Dendritic cell treated with granulocyte-macrophage colony-stimulating factor and Interleukin-4, amounts not matched to agents 40 ng/mL and 50 ng/mL, for 4 days (primary cell): ENCODE data around the gene ZNF691.
"Not testable (repeated sequence)": the region's sequence is repeated elsewhere in the genome, so short reads cannot be mapped to it uniquely, and the experiment has no call there.

Experiments used
- H3K27ac Mint-ChIP-seq: one replicate; pipeline ENCODE4 v1.8.0; 2022; ENCODE audit warnings: mild to moderate bottlenecking, mixed read lengths
- H3K27me3 Mint-ChIP-seq: one replicate; pipeline ENCODE4 v1.8.0; 2022; ENCODE audit warnings: mild to moderate bottlenecking, mixed read lengths
- H3K36me3 Mint-ChIP-seq: one replicate; pipeline ENCODE4 v1.8.0; 2022; ENCODE audit warnings: low read depth, mixed read lengths
- H3K4me1 Mint-ChIP-seq: one replicate; pipeline ENCODE4 v1.8.0; 2022; ENCODE audit warnings: low read depth, mixed read lengths
- H3K4me3 Mint-ChIP-seq: one replicate; pipeline ENCODE4 v1.8.0; 2022; ENCODE audit warnings: mild to moderate bottlenecking, moderate library complexity, mixed read lengths
- H3K9me3 Mint-ChIP-seq: one replicate; pipeline ENCODE4 v1.8.0; 2022; ENCODE audit warnings: mixed read lengths
- intact Hi-C: fragments of 100-400 bp; cut with micrococcal nuclease; formaldehyde crosslinking; loops from one replicate; pipeline ENCODE4 v1.15.0; 2022

ZNF691 gene

GRCh38 chr1:42846257-42847110 lies at the start of gene ZNF691:
Gene ZNF691 (plus strand): TSS chr1:42846613. CDS start chr1:42849659, 3,046 bp downstream.
- Mint-ChIP-seq H3K27me3 (no peaks in the 10 kb centered on the region), H3K27ac (peak within 1 kb of the TSS; percentile 81), H3K36me3 (peaks cover 59% of the 10 kb centered on the region), H3K4me1 (peaks cover 39% of the 10 kb centered on the region), H3K9me3 (no peaks in the 10 kb centered on the region), H3K4me3 (peak within 1 kb of the TSS; percentile 86)
- intact Hi-C loops = loop anchor here (1.0 kb wide), 1 partner anchor 30 kb away; no protein-coding TSS in a partner anchor

GRCh38 chr1:42797414-42797813 lies 49.0 kb upstream of the ZNF691 start:
- no peaks in the 10 kb centered on the region for H3K4me1 Mint-ChIP-seq
- no peak overlapping the region for H3K4me3 Mint-ChIP-seq
- no peaks in the 10 kb centered on the region for H3K36me3 Mint-ChIP-seq
- no peak overlapping the region for H3K27ac Mint-ChIP-seq
- intact Hi-C loops = no loop called here
- no peaks in the 10 kb centered on the region for H3K9me3 Mint-ChIP-seq
- no peaks in the 10 kb centered on the region for H3K27me3 Mint-ChIP-seq

- intact Hi-C loops = no loop called here
- Mint-ChIP-seq H3K36me3 (no peaks in the 10 kb centered on the region), H3K27ac (no peak overlapping the region), H3K9me3 (no peaks in the 10 kb centered on the region), H3K4me1 (no peaks in the 10 kb centered on the region), H3K27me3 (no peaks in the 10 kb centered on the region), H3K4me3 (no peak overlapping the region)
Measured at GRCh38 chr1:42797979-42798378, 48.4 kb upstream of the ZNF691 start.

- no peak overlapping the region for H3K27ac Mint-ChIP-seq
- H3K4me3 Mint-ChIP-seq = no peak overlapping the region
- H3K27me3 Mint-ChIP-seq = no peaks in the 10 kb centered on the region
- H3K9me3 Mint-ChIP-seq = no peaks in the 10 kb centered on the region
- H3K4me1 Mint-ChIP-seq = no peaks in the 10 kb centered on the region
- peaks cover 19% of the 10 kb centered on the region for H3K36me3 Mint-ChIP-seq
- intact Hi-C loops = no loop called here
Measured at GRCh38 chr1:42801832-42802473, 44.5 kb upstream of the ZNF691 start.

GRCh38 chr1:42806171-42806570 lies 40.2 kb upstream of the ZNF691 start:
- Mint-ChIP-seq H3K4me3 (no peak overlapping the region), H3K36me3 (peaks cover 28% of the 10 kb centered on the region), H3K4me1 (no peaks in the 10 kb centered on the region), H3K9me3 (no peaks in the 10 kb centered on the region), H3K27me3 (no peaks in the 10 kb centered on the region), H3K27ac (no peak overlapping the region)
- intact Hi-C loops = no loop called here

- intact Hi-C loops = no loop called here
- H3K36me3 Mint-ChIP-seq = peaks cover 28% of the 10 kb centered on the region
- no peaks in the 10 kb centered on the region for H3K4me1 Mint-ChIP-seq
- H3K27me3 Mint-ChIP-seq = no peaks in the 10 kb centered on the region
- no peaks in the 10 kb centered on the region for H3K9me3 Mint-ChIP-seq
- H3K4me3 Mint-ChIP-seq = no peak overlapping the region
- H3K27ac Mint-ChIP-seq = no peak overlapping the region
Measured at GRCh38 chr1:42806593-42806992, 39.8 kb upstream of the ZNF691 start.

GRCh38 chr1:42807056-42807668 lies 39.3 kb upstream of the ZNF691 start:
- no peaks in the 10 kb centered on the region for H3K27me3 Mint-ChIP-seq
- H3K27ac Mint-ChIP-seq = no peak overlapping the region
- intact Hi-C loops = no loop called here
- no peaks in the 10 kb centered on the region for H3K4me1 Mint-ChIP-seq
- no peak overlapping the region for H3K4me3 Mint-ChIP-seq
- no peaks in the 10 kb centered on the region for H3K9me3 Mint-ChIP-seq
- peaks cover 28% of the 10 kb centered on the region for H3K36me3 Mint-ChIP-seq

GRCh38 chr1:42814815-42815214 lies 31.6 kb upstream of the ZNF691 start:
- intact Hi-C loops, H3K9me3 Mint-ChIP-seq, H3K4me3 Mint-ChIP-seq, H3K27me3 Mint-ChIP-seq, H3K27ac Mint-ChIP-seq: not testable (repeated sequence)
- Mint-ChIP-seq H3K36me3 (peaks cover 24% of the 10 kb centered on the region), H3K4me1 (peaks cover 29% of the 10 kb centered on the region)

- intact Hi-C loops = loop anchor here (1.0 to 2.0 kb wide), 2 partner anchors 30 to 49 kb away; partner anchors contain the start of genes C1orf50, P3H1 and ZNF691
- H3K9me3 Mint-ChIP-seq = no peaks in the 10 kb centered on the region
Measured at GRCh38 chr1:42815941-42816584, 30.4 kb upstream of the ZNF691 start.

GRCh38 chr1:42816585-42817439 lies 29.6 kb upstream of the ZNF691 start, which contains the start of the genes ERMAP and SVBP:
Gene ERMAP (plus strand): TSS chr1:42817122. CDS start chr1:42830449, 13,327 bp downstream.
Gene SVBP (minus strand): TSS chr1:42817397. CDS start chr1:42816544, 853 bp downstream.
- Mint-ChIP-seq H3K36me3 (peaks cover 23% of the 10 kb centered on the region), H3K4me1 (peaks cover 38% of the 10 kb centered on the region), H3K27me3 (no peaks in the 10 kb centered on the region), H3K4me3 (peak within 1 kb of the TSS; percentile 85), H3K27ac (peak within 1 kb of the TSS; percentile 90), H3K9me3 (no peaks in the 10 kb centered on the region)
- intact Hi-C loops = loop anchor here (1.0 to 2.0 kb wide), 2 partner anchors 29 to 50 kb away; partner anchors contain the start of genes C1orf50, P3H1 and ZNF691

More at GRCh38 chr1:42815941-42816584, 30.4 kb upstream of the ZNF691 start:
- Mint-ChIP-seq H3K36me3 (peaks cover 23% of the 10 kb centered on the region), H3K27ac (peak overlapping the region; percentile 90), H3K27me3 (no peaks in the 10 kb centered on the region), H3K4me1 (peaks cover 38% of the 10 kb centered on the region), H3K4me3 (peak overlapping the region; percentile 85)

- Mint-ChIP-seq H3K36me3 (peaks cover 23% of the 10 kb centered on the region), H3K27ac (peak overlapping the region; percentile 90), H3K27me3 (no peaks in the 10 kb centered on the region), H3K4me1 (peaks cover 42% of the 10 kb centered on the region), H3K9me3 (no peaks in the 10 kb centered on the region), H3K4me3 (peak overlapping the region; percentile 85)
- intact Hi-C loops = loop anchor here (2.0 kb wide), 1 partner anchor 51 kb away; the partner anchor contains the start of genes C1orf50 and P3H1
Measured at GRCh38 chr1:42817440-42817767, 29.0 kb upstream of the ZNF691 start.

- intact Hi-C loops = loop anchor here (2.0 kb wide), 1 partner anchor 51 kb away; the partner anchor contains the start of genes C1orf50 and P3H1
- Mint-ChIP-seq H3K36me3 (peaks cover 23% of the 10 kb centered on the region), H3K4me3 (no peak overlapping the region), H3K4me1 (peaks cover 48% of the 10 kb centered on the region), H3K9me3 (no peaks in the 10 kb centered on the region), H3K27me3 (no peaks in the 10 kb centered on the region), H3K27ac (no peak overlapping the region)
Measured at GRCh38 chr1:42817976-42818375, 28.4 kb upstream of the ZNF691 start.

- Mint-ChIP-seq H3K27me3 (no peaks in the 10 kb centered on the region), H3K4me1 (peaks cover 49% of the 10 kb centered on the region), H3K4me3 (no peak overlapping the region), H3K36me3 (peaks cover 21% of the 10 kb centered on the region), H3K27ac (peak overlapping the region; percentile 49), H3K9me3 (no peaks in the 10 kb centered on the region)
- intact Hi-C loops = no loop called here
Measured at GRCh38 chr1:42820813-42821212, 25.6 kb upstream of the ZNF691 start.
